Lower leg skin (tissue), 4 donors: ENCODE measurements around the gene INPP5D. TPM values are rescaled to one million over a fixed set of nuclear protein-coding genes. Genes with fewer than 3 reads are reported as not detected.

Experiments
- DNase-seq, 2 donors: peaks; one replicate each; pipeline ENCODE4 v3.0.0-alpha.2; 2019; ENCODE audit warnings: low spot score in 2 of 2
- H3K4me3 ChIP-seq: fragments of 200-600 bp; sonication (generic); 2 replicates; pipeline ENCODE4 v1.5.1; 2017; ENCODE audit warnings: mild to moderate bottlenecking, low read depth; ENCODE audit not compliant: poor library complexity, severe bottlenecking
- POLR2A ChIP-seq, 2 donors: fragments of 450-650 bp; IDR thresholded peaks; one replicate each; pipeline ENCODE4 v1.6.1; 2016 to 2017; ENCODE audit warnings: antibody characterized with exemption in 2 of 2, mild to moderate bottlenecking in 1 of 2, moderate library complexity in 1 of 2
- WGBS, 2 donors: methylation state at CpG; one replicate each; pipeline ENCODE4 v1.1.5; 2018; 5-methylcytosine and 5-hydroxymethylcytosine counted together
- intact Hi-C: fragments of 100-400 bp; cut with DNase I; formaldehyde crosslinking; loops from one replicate; pipeline ENCODE4 v1.15.0; 2023; ENCODE audit warnings: low total_unique reads
- total RNA-seq, 4 donors: library from RNA; depleted of rRNA; stranded (reverse); fragments of >200 nt; gene quantifications; one replicate each; pipeline ENCODE4 v1.1.0, GENCODE V29; 2016
- TF ChIP-seq, protein P1 (sequence below), 3 donors: fragments of 450-650 bp; IDR thresholded peaks; one replicate each; pipeline ENCODE4 v1.5.1; 2016; ENCODE audit warnings: antibody characterized with exemption in 3 of 3, mild to moderate bottlenecking in 3 of 3, moderate library complexity in 2 of 3

Gene INPP5D
- total RNA-seq, 4 donors from 2014 or later = 8.6 to 15.0 (median 13.0) TPM

DNA sequence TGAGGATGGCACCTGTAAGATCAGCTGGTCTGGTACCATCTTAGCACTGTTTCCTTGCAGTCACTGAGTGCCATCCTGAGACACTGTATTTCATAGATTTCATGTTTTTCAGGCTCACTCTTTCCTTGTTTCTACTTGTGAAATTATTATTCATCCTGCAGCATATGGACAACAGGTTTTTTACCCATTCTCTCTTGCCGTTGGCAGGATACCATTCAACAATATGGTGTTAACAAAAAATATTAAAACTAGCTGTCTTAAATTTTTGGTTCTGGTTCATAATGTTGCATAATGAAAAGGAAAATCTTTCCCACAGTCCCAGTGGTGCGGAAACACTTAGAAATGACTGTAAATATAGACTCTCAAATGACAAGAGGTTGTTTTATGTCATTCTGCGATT lies 168.2 kb downstream of the INPP5D start:
- intact Hi-C loops = no loop called here
- no peak overlapping the region for H3K4me3 ChIP-seq
- DNase-seq = no peak
- TF ChIP-seq, protein P1, sequence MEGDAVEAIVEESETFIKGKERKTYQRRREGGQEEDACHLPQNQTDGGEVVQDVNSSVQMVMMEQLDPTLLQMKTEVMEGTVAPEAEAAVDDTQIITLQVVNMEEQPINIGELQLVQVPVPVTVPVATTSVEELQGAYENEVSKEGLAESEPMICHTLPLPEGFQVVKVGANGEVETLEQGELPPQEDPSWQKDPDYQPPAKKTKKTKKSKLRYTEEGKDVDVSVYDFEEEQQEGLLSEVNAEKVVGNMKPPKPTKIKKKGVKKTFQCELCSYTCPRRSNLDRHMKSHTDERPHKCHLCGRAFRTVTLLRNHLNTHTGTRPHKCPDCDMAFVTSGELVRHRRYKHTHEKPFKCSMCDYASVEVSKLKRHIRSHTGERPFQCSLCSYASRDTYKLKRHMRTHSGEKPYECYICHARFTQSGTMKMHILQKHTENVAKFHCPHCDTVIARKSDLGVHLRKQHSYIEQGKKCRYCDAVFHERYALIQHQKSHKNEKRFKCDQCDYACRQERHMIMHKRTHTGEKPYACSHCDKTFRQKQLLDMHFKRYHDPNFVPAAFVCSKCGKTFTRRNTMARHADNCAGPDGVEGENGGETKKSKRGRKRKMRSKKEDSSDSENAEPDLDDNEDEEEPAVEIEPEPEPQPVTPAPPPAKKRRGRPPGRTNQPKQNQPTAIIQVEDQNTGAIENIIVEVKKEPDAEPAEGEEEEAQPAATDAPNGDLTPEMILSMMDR (IDR thresholded peaks at IDR 0.05) = no peak
- no peak for TF ChIP-seq POLR2A (IDR thresholded peaks at IDR 0.05)
- 65 to 69% methylated on average over 3 of the region's 3 CpGs for WGBS, 2 donors

DNA sequence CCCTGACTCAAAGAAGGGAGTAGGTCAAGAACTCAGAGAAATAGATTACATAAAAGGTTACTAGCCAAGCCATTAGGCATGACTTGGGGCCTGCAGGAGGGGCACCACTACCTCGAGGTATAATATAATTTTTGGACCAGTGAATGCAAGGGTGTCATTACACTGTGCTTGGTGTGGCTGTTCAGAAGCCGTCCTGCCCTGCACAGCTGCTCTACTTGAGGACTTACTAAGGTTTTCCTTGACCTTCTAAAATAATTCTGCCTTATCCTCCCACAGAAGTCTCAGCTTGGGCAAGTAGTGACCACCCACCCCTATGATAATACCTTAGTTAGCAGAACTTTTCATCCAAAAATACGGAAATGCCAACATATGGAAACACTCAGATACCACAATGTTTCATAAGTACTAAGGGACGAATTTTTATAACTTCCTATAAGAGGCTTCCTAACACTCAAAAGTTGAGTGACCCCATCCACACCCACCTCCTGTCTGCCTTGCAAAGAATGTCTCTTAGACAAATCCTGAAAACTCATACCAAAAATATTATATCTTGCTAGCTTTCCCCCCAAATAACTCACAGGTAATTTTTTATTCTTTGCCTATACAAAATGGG lies 173.6 kb downstream of the INPP5D start:
- no peak overlapping the region for H3K4me3 ChIP-seq
- DNase-seq = no peak
- TF ChIP-seq, protein P1 (IDR thresholded peaks at IDR 0.05) = no peak
- no peak for TF ChIP-seq POLR2A (IDR thresholded peaks at IDR 0.05)
- intact Hi-C loops = no loop called here
- WGBS, 2 donors = 64 to 70% methylated on average over 4 of the region's 4 CpGs

DNA sequence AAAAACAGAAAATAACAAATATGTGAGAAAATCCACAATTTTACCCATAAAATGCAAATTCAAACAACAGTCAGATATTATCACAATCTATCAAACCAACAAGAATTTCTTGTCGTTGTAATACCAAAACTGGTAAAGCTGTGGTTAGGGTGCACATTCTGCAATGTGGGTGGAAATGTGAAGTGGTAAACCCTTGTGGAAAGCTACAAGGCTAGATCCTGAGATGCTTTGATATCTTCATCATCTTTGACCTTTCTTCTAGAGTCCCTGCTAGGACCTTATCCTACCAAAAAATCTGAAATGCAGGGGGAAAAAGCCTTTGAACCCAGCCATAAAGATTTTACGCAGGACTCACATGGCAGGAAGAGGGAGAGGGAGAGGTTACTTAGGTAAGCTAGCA lies 174.1 kb downstream of the INPP5D start:
- DNase-seq = no peak
- intact Hi-C loops = no loop called here
- TF ChIP-seq POLR2A (IDR thresholded peaks at IDR 0.05) = no peak
- TF ChIP-seq, protein P1 (IDR thresholded peaks at IDR 0.05) = no peak
- no peak overlapping the region for H3K4me3 ChIP-seq
- WGBS, 2 donors = 75 to 76% methylated on average over 2 of the region's 2 CpGs

DNA sequence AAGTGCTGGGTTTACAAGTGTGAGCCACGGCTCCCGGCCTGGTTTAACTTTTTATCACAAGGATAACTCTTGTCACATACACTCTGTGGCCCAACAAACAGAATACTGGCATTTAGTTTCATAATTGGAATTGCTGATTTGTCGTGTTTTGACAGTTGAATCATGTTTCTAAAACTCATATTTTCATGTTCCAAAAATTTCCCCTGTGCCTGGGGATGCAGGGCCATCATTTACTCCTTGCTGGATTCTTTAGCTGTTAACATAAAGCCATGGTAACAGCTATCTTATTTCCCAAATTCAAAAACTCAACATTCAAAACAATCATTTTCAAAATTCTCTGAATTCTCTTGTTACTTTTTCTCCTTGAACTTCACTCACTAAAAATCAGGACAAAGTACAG lies 174.9 kb downstream of the INPP5D start:
- WGBS, 2 donors = 89 to 93% methylated on average over 3 of the region's 3 CpGs
- no peak overlapping the region for H3K4me3 ChIP-seq
- TF ChIP-seq, protein P1 (IDR thresholded peaks at IDR 0.05) = no peak
- TF ChIP-seq POLR2A (IDR thresholded peaks at IDR 0.05) = no peak
- no peak for DNase-seq
- intact Hi-C loops = no loop called here

DNA sequence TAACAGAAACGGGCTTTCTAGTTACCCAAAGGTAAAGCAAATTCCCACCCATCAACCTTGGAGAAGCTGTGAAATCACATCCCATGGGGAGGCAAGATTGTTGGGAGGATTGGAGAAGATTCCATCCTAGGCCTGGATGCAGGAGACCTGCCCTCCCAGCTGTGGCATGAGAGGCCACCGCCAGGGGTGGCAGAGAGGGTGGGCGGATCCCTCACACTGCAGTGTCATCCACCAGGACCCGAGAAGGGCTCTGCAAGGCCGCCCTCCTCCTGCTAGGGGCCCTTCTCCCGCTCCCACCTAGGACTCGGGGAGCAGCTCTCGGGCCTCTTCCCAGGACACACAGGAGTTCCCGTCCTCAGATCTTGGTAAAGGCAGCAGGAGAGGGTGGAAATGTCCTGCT lies 175.8 kb downstream of the INPP5D start:
- DNase-seq = no peak
- intact Hi-C loops = no loop called here
- WGBS, 2 donors = 76 to 89% methylated on average over 9 of the region's 9 CpGs
- H3K4me3 ChIP-seq = no peak overlapping the region
- TF ChIP-seq, protein P1 (IDR thresholded peaks at IDR 0.05) = no peak
- TF ChIP-seq POLR2A (IDR thresholded peaks at IDR 0.05) = no peak
